ENCODE results near the gene PAQR4.
A peak's percentile ranks its signal among the peaks of the same experiment; 100 is the strongest.

PAQR4 gene

DNA sequence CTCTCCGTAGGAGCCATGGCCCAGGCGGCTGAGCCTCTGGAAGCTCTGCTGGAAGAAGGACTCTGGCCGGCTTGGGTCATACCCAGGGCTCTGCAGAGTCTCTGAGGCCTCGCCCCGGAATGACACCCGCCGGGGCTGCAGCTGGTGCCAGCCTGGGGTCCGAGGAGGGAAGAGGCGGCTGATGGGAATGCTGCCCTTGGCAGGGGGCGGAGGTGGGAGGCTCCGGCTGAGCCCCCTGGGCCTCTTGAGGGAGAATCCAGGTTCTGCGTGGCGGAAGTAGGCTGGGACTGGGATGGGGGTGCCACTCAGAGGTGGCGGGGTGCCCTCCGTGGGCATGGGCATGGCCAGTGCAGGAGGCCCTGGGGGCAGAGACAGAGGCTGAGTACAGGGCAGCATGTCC lies 7.5 kb downstream of the PAQR4 start:
- peak overlapping the region; percentile 99 for H3K27ac ChIP-seq
- TF ChIP-seq, protein P1, sequence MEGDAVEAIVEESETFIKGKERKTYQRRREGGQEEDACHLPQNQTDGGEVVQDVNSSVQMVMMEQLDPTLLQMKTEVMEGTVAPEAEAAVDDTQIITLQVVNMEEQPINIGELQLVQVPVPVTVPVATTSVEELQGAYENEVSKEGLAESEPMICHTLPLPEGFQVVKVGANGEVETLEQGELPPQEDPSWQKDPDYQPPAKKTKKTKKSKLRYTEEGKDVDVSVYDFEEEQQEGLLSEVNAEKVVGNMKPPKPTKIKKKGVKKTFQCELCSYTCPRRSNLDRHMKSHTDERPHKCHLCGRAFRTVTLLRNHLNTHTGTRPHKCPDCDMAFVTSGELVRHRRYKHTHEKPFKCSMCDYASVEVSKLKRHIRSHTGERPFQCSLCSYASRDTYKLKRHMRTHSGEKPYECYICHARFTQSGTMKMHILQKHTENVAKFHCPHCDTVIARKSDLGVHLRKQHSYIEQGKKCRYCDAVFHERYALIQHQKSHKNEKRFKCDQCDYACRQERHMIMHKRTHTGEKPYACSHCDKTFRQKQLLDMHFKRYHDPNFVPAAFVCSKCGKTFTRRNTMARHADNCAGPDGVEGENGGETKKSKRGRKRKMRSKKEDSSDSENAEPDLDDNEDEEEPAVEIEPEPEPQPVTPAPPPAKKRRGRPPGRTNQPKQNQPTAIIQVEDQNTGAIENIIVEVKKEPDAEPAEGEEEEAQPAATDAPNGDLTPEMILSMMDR (IDR thresholded peaks at IDR 0.05): no peak
- TF ChIP-seq ZFX (IDR thresholded peaks at IDR 0.05; ENCODE audit: borderline replicate concordance): no peak

DNA sequence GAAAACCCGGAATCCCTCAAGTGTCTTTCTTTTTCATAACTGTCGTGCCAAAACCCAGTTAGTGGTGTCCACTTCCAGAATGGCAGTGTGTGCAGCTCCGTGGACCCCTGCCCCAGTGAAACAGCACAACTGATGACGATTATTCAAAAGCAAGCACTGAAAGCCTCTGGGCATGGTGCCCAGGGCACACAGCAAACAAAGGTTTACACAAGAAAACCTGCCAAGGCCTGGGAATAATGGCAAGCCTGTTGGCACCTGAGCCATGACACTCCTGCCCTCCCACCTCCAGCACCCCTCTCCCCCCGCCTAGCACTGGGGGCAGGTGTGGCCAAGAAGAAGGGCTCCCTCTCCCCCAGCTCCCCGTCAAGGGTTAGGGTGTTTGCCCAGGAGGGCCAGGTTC lies 8.3 kb downstream of the PAQR4 start:
- H3K27ac ChIP-seq: peak overlapping the region; percentile 99
- TF ChIP-seq ZFX (IDR thresholded peaks at IDR 0.05; ENCODE audit: borderline replicate concordance): no peak
- TF ChIP-seq, protein P1 (IDR thresholded peaks at IDR 0.05): no peak

DNA sequence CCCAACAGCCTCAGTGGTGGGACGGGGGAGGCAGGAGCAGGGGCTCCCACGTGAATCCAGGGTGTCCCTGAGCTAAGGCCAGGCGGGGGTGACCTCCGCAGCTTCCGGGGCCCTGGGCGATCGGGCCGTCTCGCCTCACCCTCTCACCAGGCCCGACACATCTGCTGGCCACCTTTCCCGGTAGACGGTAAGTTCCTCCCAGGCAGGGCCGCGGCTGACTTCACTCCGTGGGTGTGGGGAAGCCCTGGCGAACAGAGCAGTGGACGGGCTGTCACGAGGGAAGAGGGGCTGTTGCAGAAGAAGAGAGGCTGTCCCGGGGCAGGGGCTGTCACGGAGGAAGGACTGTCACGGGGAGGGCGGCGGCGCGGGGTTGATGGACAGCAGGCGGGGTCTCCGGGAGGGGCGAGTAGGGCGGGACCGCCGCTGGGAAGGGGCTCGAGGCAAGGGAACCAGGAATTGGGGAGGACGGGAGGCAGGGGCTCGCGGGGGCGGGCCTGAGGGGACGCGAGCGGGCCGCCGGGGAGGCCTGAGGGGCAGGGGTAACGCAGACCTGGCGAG lies 10.6 kb downstream of the PAQR4 start:
- no peak for TF ChIP-seq ZFX (IDR thresholded peaks at IDR 0.05; ENCODE audit: borderline replicate concordance)
- TF ChIP-seq, protein P1 (IDR thresholded peaks at IDR 0.05): no peak
- H3K27ac ChIP-seq: peak overlapping the region; percentile 99

DNA sequence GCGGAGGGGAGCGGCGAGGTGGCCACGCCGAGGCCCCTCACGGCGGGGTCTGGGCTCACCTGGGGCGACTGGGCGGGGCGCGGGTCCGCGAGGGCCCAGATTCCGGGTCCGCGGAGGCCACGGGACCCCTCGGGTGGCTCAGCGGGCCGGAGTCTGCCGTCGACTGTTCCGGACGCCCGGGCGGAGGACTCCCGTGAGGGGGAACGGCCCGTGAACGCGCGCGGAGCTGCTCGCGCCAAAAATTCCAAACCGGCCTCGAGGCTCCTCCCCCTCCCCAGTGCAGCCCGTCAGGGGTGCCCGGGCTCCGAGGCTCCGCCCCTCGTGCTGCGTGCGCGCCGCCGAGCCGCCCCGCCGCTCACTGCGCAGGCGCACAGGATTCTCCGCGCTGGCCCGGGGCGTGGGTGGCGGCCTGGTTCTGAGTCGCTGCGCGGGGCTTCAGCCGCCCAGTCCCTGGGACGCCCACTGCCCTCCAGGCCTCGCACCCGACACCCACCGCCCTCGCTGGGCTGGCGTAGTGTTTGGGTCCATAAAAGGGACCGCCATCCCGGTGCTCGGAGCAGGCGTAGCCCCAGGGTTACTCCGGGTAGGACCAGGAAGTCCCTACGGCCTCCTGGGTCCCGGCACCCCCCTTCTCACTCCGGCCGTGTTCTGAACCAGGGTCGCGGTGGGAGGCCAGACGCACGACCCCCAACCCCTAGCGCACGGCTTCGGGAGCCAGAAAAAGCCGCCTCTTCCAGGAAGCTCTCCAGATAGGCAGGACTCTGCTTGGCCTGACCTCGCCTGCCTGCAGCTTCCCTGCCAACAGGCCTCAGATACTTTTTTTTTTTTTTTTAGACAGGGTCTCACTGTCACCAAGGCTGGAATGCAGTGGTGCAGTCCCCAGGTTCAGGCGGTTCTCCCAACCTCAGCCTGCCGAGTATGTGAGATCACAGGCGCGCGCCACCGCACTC lies 11.4 kb downstream of the PAQR4 start, which contains the start of gene PKMYT1:
Gene PKMYT1, minus strand, starts transcription at position 220 of the 950 bp plus-strand sequence. CDS start 789 bp downstream, outside the sequence.
- peak within 1 kb of the TSS; percentile 99 for H3K27ac ChIP-seq
- TF ChIP-seq, protein P1 (IDR thresholded peaks at IDR 0.05): no peak
- no peak for TF ChIP-seq ZFX (IDR thresholded peaks at IDR 0.05; ENCODE audit: borderline replicate concordance)

DNA sequence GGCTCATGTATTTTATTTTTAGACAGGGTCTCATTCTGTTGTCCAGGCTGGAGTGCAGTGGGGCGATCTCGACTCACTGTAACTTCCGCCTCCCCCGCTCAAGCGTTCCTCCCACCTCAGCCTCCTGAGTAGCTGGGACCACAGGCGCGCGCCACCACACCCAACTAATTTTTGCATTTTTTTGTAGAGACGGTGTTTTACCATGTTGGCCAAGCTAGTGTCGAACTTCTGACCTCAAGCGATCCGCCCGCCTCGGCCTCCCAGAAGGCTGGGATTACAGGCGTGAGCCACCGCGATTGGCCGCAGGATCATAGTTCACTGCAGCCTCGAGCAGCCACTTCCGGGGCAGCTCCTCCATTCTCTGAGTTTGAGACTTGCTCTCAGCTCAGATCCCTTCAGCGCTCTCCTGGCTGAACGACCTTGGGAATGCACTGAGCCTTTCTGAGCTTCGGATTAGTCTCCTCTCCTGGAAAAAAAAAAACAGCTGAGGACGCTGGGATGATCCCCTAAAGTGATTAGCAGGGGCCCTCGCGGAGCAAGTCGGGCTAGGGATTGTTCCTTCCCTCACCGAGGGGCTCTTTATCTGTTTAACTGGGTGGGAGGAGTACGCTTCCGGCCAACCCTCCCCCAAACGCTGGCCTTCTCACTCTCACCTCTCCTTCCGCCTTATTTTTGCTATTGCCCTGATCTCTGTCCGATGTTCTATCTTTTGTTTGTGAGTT lies 12.2 kb downstream of the PAQR4 start:
- H3K27ac ChIP-seq: peak overlapping the region; percentile 99

DNA sequence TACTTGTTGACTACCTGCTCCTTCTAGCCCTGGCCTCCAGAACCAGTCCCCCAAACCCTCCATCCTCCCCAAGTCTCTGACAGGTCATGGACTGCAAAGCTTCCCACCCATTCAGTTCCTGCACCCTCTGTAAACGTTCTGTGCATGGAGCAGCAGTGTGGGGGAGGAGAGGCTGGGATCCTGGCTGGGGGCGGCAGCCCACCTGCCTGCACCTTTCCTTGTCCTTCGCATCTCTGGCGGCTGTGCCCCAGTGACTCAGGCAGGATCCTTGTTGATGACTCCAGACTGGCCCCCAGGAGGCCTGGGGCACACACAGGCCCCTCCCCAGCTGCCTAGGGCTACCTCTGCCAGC lies 12.7 kb downstream of the PAQR4 start:
- peak overlapping the region; percentile 99; the same call in 1 of the 2 replicates for H3K27ac ChIP-seq

More for the DNA sequence above, 12.2 kb downstream of the PAQR4 start:
- no peak for TF ChIP-seq ZFX (IDR thresholded peaks at IDR 0.05; ENCODE audit: borderline replicate concordance)
- TF ChIP-seq, protein P1 (IDR thresholded peaks at IDR 0.05): no peak

More for the DNA sequence above, 12.7 kb downstream of the PAQR4 start:
- TF ChIP-seq, protein P1 (IDR thresholded peaks at IDR 0.05): no peak
- no peak for TF ChIP-seq ZFX (IDR thresholded peaks at IDR 0.05; ENCODE audit: borderline replicate concordance)
